SK-N-SH treated with all-trans-retinoic acid at 6 μM for 48 hours (cell line): ENCODE data around the gene ZBTB40.

Source experiments
- ATAC-seq: fragments of 200-7000 bp; cut with Tn5 transposase; 3 replicates; pipeline ENCODE4 v1.9.1; 2020; ENCODE audit warnings: mild to moderate bottlenecking, moderate library complexity
- ARNTL ChIP-seq: fragments of 450-650 bp; formaldehyde crosslinking; IDR thresholded peaks from 2 replicates; pipeline ENCODE4 v1.5.0; 2020; ENCODE audit warnings: low read depth, mild to moderate bottlenecking, moderate library complexity, borderline replicate concordance
- BACH2 ChIP-seq: fragments of 250-450 bp; sonication (Bioruptor Pico); IDR thresholded peaks from 2 replicates; pipeline ENCODE4 v1.9.0; 2021; ENCODE audit warnings: mild to moderate bottlenecking, borderline replicate concordance
- CREB5 ChIP-seq: fragments of 250-450 bp; sonication (Bioruptor Pico); IDR thresholded peaks from 2 replicates; pipeline ENCODE4 v1.5.1; 2020; ENCODE audit warnings: low read depth, mild to moderate bottlenecking, moderate library complexity
- CSRNP3 ChIP-seq: fragments of 250-450 bp; sonication (Bioruptor Pico); IDR thresholded peaks from 2 replicates; pipeline ENCODE4 v1.5.1; 2021; ENCODE audit warnings: mild to moderate bottlenecking, moderate library complexity
- ESRRG ChIP-seq: fragments of 250-450 bp; sonication (Bioruptor Pico); IDR thresholded peaks from 2 replicates; pipeline ENCODE4 v1.6.1; 2021; ENCODE audit warnings: mild to moderate bottlenecking
- GLIS3 ChIP-seq: fragments of 250-450 bp; sonication (Bioruptor Pico); IDR thresholded peaks from 2 replicates; pipeline ENCODE4 v1.5.0; 2020; ENCODE audit warnings: mild to moderate bottlenecking, moderate library complexity
- ISL1 ChIP-seq: fragments of 250-450 bp; sonication (Bioruptor Pico); IDR thresholded peaks from 2 replicates; pipeline ENCODE4 v2.1.2; 2022; ENCODE audit warnings: mild to moderate bottlenecking, moderate library complexity
- OSR1 ChIP-seq: fragments of 250-450 bp; sonication (Bioruptor Pico); IDR thresholded peaks from 2 replicates; pipeline ENCODE4 v1.8.0; 2022; ENCODE audit warnings: moderate library complexity, mild to moderate bottlenecking, inconsistent platforms
- PATZ1 ChIP-seq: fragments of 250-450 bp; sonication (Bioruptor Pico); IDR thresholded peaks from 2 replicates; pipeline ENCODE4 v1.8.0; 2020; ENCODE audit warnings: mild to moderate bottlenecking, moderate library complexity, borderline replicate concordance
- POU6F1 ChIP-seq: fragments of 250-450 bp; sonication (Bioruptor Pico); IDR thresholded peaks from 2 replicates; pipeline ENCODE4 v1.8.0; 2021; ENCODE audit warnings: low read depth, mild to moderate bottlenecking, moderate library complexity, borderline replicate concordance
- PPARA ChIP-seq: fragments of 250-450 bp; sonication (Bioruptor Pico); IDR thresholded peaks from 2 replicates; pipeline ENCODE4 v1.5.0; 2020; ENCODE audit warnings: mild to moderate bottlenecking, borderline replicate concordance
- RARB ChIP-seq: fragments of 250-450 bp; sonication (Bioruptor Pico); IDR thresholded peaks from 2 replicates; pipeline ENCODE4 v1.8.0; 2021; ENCODE audit warnings: mild to moderate bottlenecking, moderate library complexity
- SNAI2 ChIP-seq: fragments of 250-450 bp; sonication (Bioruptor Pico); IDR thresholded peaks from 2 replicates; pipeline ENCODE4 v1.5.0; 2020; ENCODE audit warnings: mild to moderate bottlenecking, moderate library complexity
- TCF4 ChIP-seq: fragments of 250-450 bp; sonication (Bioruptor Pico); IDR thresholded peaks from 2 replicates; pipeline ENCODE4 v1.8.0; 2021; ENCODE audit warnings: mild to moderate bottlenecking, moderate library complexity, borderline replicate concordance
- TOX ChIP-seq: fragments of 250-450 bp; sonication (Bioruptor Pico); IDR thresholded peaks from 2 replicates; pipeline ENCODE4 v1.8.0; 2021; ENCODE audit warnings: mild to moderate bottlenecking, moderate library complexity, borderline replicate concordance
- TSHZ2 ChIP-seq: fragments of 250-450 bp; sonication (Bioruptor Pico); IDR thresholded peaks from 2 replicates; pipeline ENCODE4 v1.5.0; 2020; ENCODE audit warnings: mild to moderate bottlenecking, moderate library complexity
- ZC3H10 ChIP-seq: fragments of 250-450 bp; sonication (Bioruptor Pico); IDR thresholded peaks from 2 replicates; pipeline ENCODE4 v1.5.1; 2021; ENCODE audit warnings: mild to moderate bottlenecking, moderate library complexity
- ZFP30 ChIP-seq: fragments of 450-650 bp; formaldehyde crosslinking; IDR thresholded peaks from 2 replicates; pipeline ENCODE4 v1.5.0; 2022; ENCODE audit warnings: mild to moderate bottlenecking, moderate library complexity
- ZNF8 ChIP-seq: fragments of 450-650 bp; formaldehyde crosslinking; IDR thresholded peaks from 2 replicates; pipeline ENCODE4 v1.5.0; 2020; ENCODE audit warnings: mild to moderate bottlenecking, moderate library complexity

The ZBTB40 gene

GRCh38 chr1:22555371-22555656 lies 103.7 kb downstream of the ZBTB40 start (continued):
- TF ChIP-seq POU6F1 (CRISPR knock-in tag) (no peak), PPARA (no peak), TOX (CRISPR knock-in tag) (no peak), ESRRG (CRISPR knock-in tag) (no peak), TCF4 (CRISPR knock-in tag) (no peak), ARNTL (CRISPR knock-in tag) (no peak)

- TF ChIP-seq ZNF8 (CRISPR knock-in tag) (no peak), CREB5 (CRISPR knock-in tag) (no peak), BACH2 (CRISPR knock-in tag) (no peak), TSHZ2 (CRISPR knock-in tag) (no peak), GLIS3 (CRISPR knock-in tag) (no peak)
- ATAC-seq: no peak
Observed at GRCh38 chr1:22556391-22557104, 104.9 kb downstream of the ZBTB40 start.

- no peak for TF ChIP-seq ZFP30 (CRISPR knock-in tag)
- no peak for TF ChIP-seq ESRRG (CRISPR knock-in tag)
- no peak for TF ChIP-seq ZC3H10 (CRISPR knock-in tag)
- TF ChIP-seq ARNTL (CRISPR knock-in tag): no peak
- no peak for TF ChIP-seq TSHZ2 (CRISPR knock-in tag)
- TF ChIP-seq CREB5 (CRISPR knock-in tag): no peak
- no peak for TF ChIP-seq TCF4 (CRISPR knock-in tag)
- TF ChIP-seq CSRNP3 (CRISPR knock-in tag): no peak
- TF ChIP-seq SNAI2 (CRISPR knock-in tag): no peak
- TF ChIP-seq ZNF8 (CRISPR knock-in tag): no peak
- no peak for TF ChIP-seq ISL1 (CRISPR knock-in tag)
- no peak for TF ChIP-seq OSR1 (CRISPR knock-in tag)
- no peak for TF ChIP-seq RARB (CRISPR knock-in tag)
- no peak for TF ChIP-seq PATZ1
- no peak for ATAC-seq
Observed at GRCh38 chr1:22557341-22557950, 105.8 kb downstream of the ZBTB40 start.
